H9 (cell line): ENCODE measurements around the gene SIGLEC12. TPM values are rescaled to one million over a fixed set of nuclear protein-coding genes. Genes with fewer than 3 reads are reported as not detected.

Experiments
- DNase-seq: peaks from one replicate; pipeline ENCODE4 v3.0.0-alpha.2; 2017
- H2AFZ ChIP-seq: one replicate; pipeline ENCODE4 v1.6.1; 2013; ENCODE audit warnings: mild to moderate bottlenecking, low read length, control low read depth, moderate library complexity
- H2AK5ac ChIP-seq: 2 replicates; pipeline ENCODE4 v1.6.1; 2013; ENCODE audit warnings: low read length, control low read depth, mixed read lengths; ENCODE audit not compliant: insufficient read length
- H2BK120ac ChIP-seq: one replicate; pipeline ENCODE4 v1.6.1; 2013; ENCODE audit warnings: low read depth, mild to moderate bottlenecking, low read length, control low read depth, inconsistent platforms; ENCODE audit not compliant: poor library complexity, severe bottlenecking
- H2BK12ac ChIP-seq: 2 replicates; pipeline ENCODE4 v1.6.1; 2013; ENCODE audit warnings: low read length, control low read depth, mixed read lengths, low read depth; ENCODE audit not compliant: insufficient read length
- H2BK15ac ChIP-seq: 2 replicates; pipeline ENCODE4 v1.6.1; 2013; ENCODE audit warnings: low read depth, low read length, control low read depth
- H2BK20ac ChIP-seq: one replicate; pipeline ENCODE4 v1.6.1; 2013; ENCODE audit warnings: low read depth, mild to moderate bottlenecking, low read length, control low read depth, inconsistent platforms; ENCODE audit not compliant: poor library complexity, severe bottlenecking
- H2BK5ac ChIP-seq: 2 replicates; pipeline ENCODE4 v1.6.1; 2013; ENCODE audit warnings: low read length, control low read depth, mixed read lengths; ENCODE audit not compliant: insufficient read length
- H3K14ac ChIP-seq: 2 replicates; pipeline ENCODE4 v1.6.1; 2013; ENCODE audit warnings: low read length, control low read depth; ENCODE audit not compliant: insufficient read depth
- H3K18ac ChIP-seq: 2 replicates; pipeline ENCODE4 v1.6.1; 2013; ENCODE audit warnings: low read depth, mild to moderate bottlenecking, mixed read lengths, low read length, control low read depth; ENCODE audit not compliant: insufficient read length
- H3K23ac ChIP-seq: 2 replicates; pipeline ENCODE4 v1.6.1; 2013; ENCODE audit warnings: low read length, control low read depth, mixed read lengths, low read depth; ENCODE audit not compliant: insufficient read length
- H3K23me2 ChIP-seq: 2 replicates; pipeline ENCODE4 v1.6.1; 2013; ENCODE audit warnings: low read depth, mild to moderate bottlenecking, mixed read lengths, low read length, control low read depth; ENCODE audit not compliant: insufficient read length, poor library complexity, severe bottlenecking
- H3K27ac ChIP-seq: 2 replicates; pipeline ENCODE4 v1.5.1; 2013; ENCODE audit warnings: low read length, control low read depth, mixed read lengths, low read depth; ENCODE audit not compliant: insufficient read length
- H3K27me3 ChIP-seq: 2 replicates; pipeline ENCODE4 v1.6.1; 2013; ENCODE audit warnings: low read length, control low read depth, inconsistent platforms; ENCODE audit not compliant: insufficient read depth
- H3K4ac ChIP-seq: 2 replicates; pipeline ENCODE4 v1.6.1; 2013; ENCODE audit warnings: low read depth, mild to moderate bottlenecking, control low read depth, inconsistent platforms, low read length, moderate library complexity
- H3K4me1 ChIP-seq: 2 replicates; pipeline ENCODE4 v1.6.1; 2013; ENCODE audit warnings: low read length, control low read depth, inconsistent platforms; ENCODE audit not compliant: insufficient read depth
- H3K4me2 ChIP-seq: 2 replicates; pipeline ENCODE4 v1.6.1; 2013; ENCODE audit warnings: low read length, control low read depth, mixed read lengths; ENCODE audit not compliant: insufficient read length, insufficient read depth
- H3K56ac ChIP-seq: 2 replicates; pipeline ENCODE4 v1.6.1; 2013; ENCODE audit warnings: low read depth, mild to moderate bottlenecking, mixed read lengths, low read length, control low read depth; ENCODE audit not compliant: insufficient read length
- H3K79me1 ChIP-seq: 2 replicates; pipeline ENCODE4 v1.6.1; 2013; ENCODE audit warnings: low read depth, mild to moderate bottlenecking, moderate library complexity, low read length, control low read depth, inconsistent platforms; ENCODE audit not compliant: insufficient read depth, poor library complexity, severe bottlenecking
- H3K79me2 ChIP-seq: 2 replicates; pipeline ENCODE4 v1.6.1; 2013; ENCODE audit warnings: low read length, control low read depth, inconsistent platforms; ENCODE audit not compliant: insufficient read depth
- H3K9ac ChIP-seq: 2 replicates; pipeline ENCODE4 v1.6.1; 2013; ENCODE audit warnings: low read length, control low read depth, mixed read lengths; ENCODE audit not compliant: insufficient read length; ENCODE audit errors: extremely low read depth
- H3K9me3 ChIP-seq: one replicate; pipeline ENCODE4 v1.6.1; 2013; ENCODE audit warnings: low read depth, low read length, inconsistent platforms; ENCODE audit not compliant: control insufficient read depth
- H3T11ph ChIP-seq: one replicate; pipeline ENCODE4 v1.6.1; 2013; ENCODE audit warnings: mild to moderate bottlenecking, low read length, control low read depth, inconsistent platforms
- H4K20me1 ChIP-seq: one replicate; pipeline ENCODE4 v1.6.1; 2013; ENCODE audit not compliant: control insufficient read depth, insufficient read length, insufficient read depth
- H4K5ac ChIP-seq: 2 replicates; pipeline ENCODE4 v1.6.1; 2013; ENCODE audit warnings: low read depth, mild to moderate bottlenecking, mixed read lengths, low read length, control low read depth; ENCODE audit not compliant: insufficient read length
- H4K8ac ChIP-seq: replicated peaks from 2 replicates; pipeline ENCODE4 v1.6.1; 2013; ENCODE audit warnings: low read length, control low read depth, mixed read lengths, low read depth; ENCODE audit not compliant: insufficient read length
- H4K91ac ChIP-seq: 2 replicates; pipeline ENCODE4 v1.6.1; 2013; ENCODE audit warnings: low read depth, mild to moderate bottlenecking, moderate library complexity, mixed read lengths, low read length, control low read depth; ENCODE audit not compliant: insufficient read length
- H3K27ac Mint-ChIP-seq, 3 experiments: 2 replicates in 2 of 3; 3 replicates in 1 of 3; pipeline ENCODE4 v1.8.0; 2020 to 2021; ENCODE audit warnings: mixed read lengths in 3 of 3, mild to moderate bottlenecking in 1 of 3, moderate library complexity in 1 of 3
- H3K27me3 Mint-ChIP-seq: 2 replicates; pipeline ENCODE4 v1.8.0; 2021; ENCODE audit warnings: low read depth, mild to moderate bottlenecking, moderate library complexity, mixed read lengths
- H3K36me3 Mint-ChIP-seq, 3 experiments: 2 replicates in 2 of 3; 3 replicates in 1 of 3; pipeline ENCODE4 v1.8.0; 2020 to 2021; ENCODE audit warnings: low read depth in 3 of 3, mixed read lengths in 3 of 3; ENCODE audit not compliant: insufficient read depth in 1 of 3
- H3K4me1 Mint-ChIP-seq, 2 experiments: 2 replicates each; pipeline ENCODE4 v1.8.0; 2020; ENCODE audit warnings: mixed read lengths in 2 of 2
- H3K4me3 Mint-ChIP-seq, 2 experiments: 2 replicates in 1 of 2; 3 replicates in 1 of 2; pipeline ENCODE4 v1.8.0; 2020 to 2021; ENCODE audit warnings: mild to moderate bottlenecking in 2 of 2, mixed read lengths in 2 of 2, moderate library complexity in 1 of 2
- H3K9me3 Mint-ChIP-seq, 2 experiments: 2 replicates in 1 of 2; 3 replicates in 1 of 2; pipeline ENCODE4 v1.8.0; 2020; ENCODE audit warnings: mild to moderate bottlenecking in 2 of 2, mixed read lengths in 2 of 2, moderate library complexity in 1 of 2
- CTCF ChIP-seq: fragments of 200-600 bp; sonication (generic); conservative IDR thresholded peaks from 3 replicates; pipeline ENCODE4 v1.8.0; 2021; ENCODE audit warnings: antibody characterized with exemption, mild to moderate bottlenecking
- WGBS: extraction: QIAGEN DNeasy Blood & Tissue Kit; methylation state at CpG from one replicate; pipeline ENCODE4 v1.1.7; 2013; ENCODE audit warnings: missing lambda C conversion rate, low lambda C conversion rate, mixed read lengths; ENCODE audit not compliant: insufficient read length; ENCODE audit errors: extremely low coverage; 5-methylcytosine and 5-hydroxymethylcytosine counted together
- total RNA-seq: library from RNA; stranded (reverse); gene quantifications from 2 replicates; pipeline ENCODE4 v1.2.1, GENCODE V29; 2021

Gene SIGLEC12
- total RNA-seq, 1 experiment from 2014 or later, result not detected

- peaks cover 65% of the 10 kb centered on the region for H3K27me3 Mint-ChIP-seq
- H3K23ac ChIP-seq, result no peak overlapping the region
- no peak overlapping the region for H2AFZ ChIP-seq
- no peak overlapping the region for H3K18ac ChIP-seq
- H3K4ac ChIP-seq, result no peak overlapping the region
- no peak overlapping the region for H3K9ac ChIP-seq
- no peaks in the 10 kb centered on the region for H3K79me1 ChIP-seq
- peaks cover 0 to 17% (median 0%) of the 10 kb centered on the region in 3 experiments; a peak in 3 of 7 replicates for H3K36me3 Mint-ChIP-seq
- H4K8ac ChIP-seq, result no peak overlapping the region
- no peak overlapping the region for H2BK5ac ChIP-seq
- no peak overlapping the region for H4K91ac ChIP-seq
- DNase-seq, result no peak
- WGBS, result no CpG with 5 or more reads among the region's 5 CpGs
- no peak overlapping the region for H3T11ph ChIP-seq
- H2BK120ac ChIP-seq, result no peak overlapping the region
- no peaks in the 10 kb centered on the region for H4K20me1 ChIP-seq
- no peaks in the 10 kb centered on the region for H3K9me3 ChIP-seq
- no peak overlapping the region for H3K14ac ChIP-seq
- no peak for TF ChIP-seq CTCF
- no peak overlapping the region for H3K56ac ChIP-seq
- H3K27ac ChIP-seq, result no peak overlapping the region
- H3K9me3 Mint-ChIP-seq, result peaks cover 57 to 97% of the 10 kb centered on the region in 2 experiments
- H3K4me3 Mint-ChIP-seq, result no peak overlapping the region
- H3K4me1 Mint-ChIP-seq, result no peaks in the 10 kb centered on the region
- H3K23me2 ChIP-seq, result no peaks in the 10 kb centered on the region
- no peak overlapping the region for H3K27ac Mint-ChIP-seq
- no peak overlapping the region for H4K5ac ChIP-seq
- H2BK12ac ChIP-seq, result no peak overlapping the region
- no peaks in the 10 kb centered on the region for H3K79me2 ChIP-seq
- no peak overlapping the region for H2BK20ac ChIP-seq
- H3K4me2 ChIP-seq, result no peak overlapping the region
- H3K4me1 ChIP-seq, result no peaks in the 10 kb centered on the region
- no peak overlapping the region for H2BK15ac ChIP-seq
- no peak overlapping the region for H2AK5ac ChIP-seq
- no peaks in the 10 kb centered on the region for H3K27me3 ChIP-seq
These were observed 44.6 kb upstream of the SIGLEC12 start for GRCh38 chr19:51546107-51546649.
